NCI-H2107 (cell line): ENCODE data around the gene TRIM41.
"Not testable (repeated sequence)": the region's sequence is repeated elsewhere in the genome, so short reads cannot be mapped to it uniquely, and the experiment has no call there.

Source experiments
- DNase-seq: peaks from one replicate; lab custom pipeline; 2025; lab: John Stamatoyannopoulos, UW

The TRIM41 gene

GRCh38 chr5:181223058-181223728, at the start of gene TRIM41:
Gene TRIM41, plus strand, starts transcription at chr5:181223281. Its CDS starts 719 bp downstream, at chr5:181224000.
- no peak for DNase-seq

DNA sequence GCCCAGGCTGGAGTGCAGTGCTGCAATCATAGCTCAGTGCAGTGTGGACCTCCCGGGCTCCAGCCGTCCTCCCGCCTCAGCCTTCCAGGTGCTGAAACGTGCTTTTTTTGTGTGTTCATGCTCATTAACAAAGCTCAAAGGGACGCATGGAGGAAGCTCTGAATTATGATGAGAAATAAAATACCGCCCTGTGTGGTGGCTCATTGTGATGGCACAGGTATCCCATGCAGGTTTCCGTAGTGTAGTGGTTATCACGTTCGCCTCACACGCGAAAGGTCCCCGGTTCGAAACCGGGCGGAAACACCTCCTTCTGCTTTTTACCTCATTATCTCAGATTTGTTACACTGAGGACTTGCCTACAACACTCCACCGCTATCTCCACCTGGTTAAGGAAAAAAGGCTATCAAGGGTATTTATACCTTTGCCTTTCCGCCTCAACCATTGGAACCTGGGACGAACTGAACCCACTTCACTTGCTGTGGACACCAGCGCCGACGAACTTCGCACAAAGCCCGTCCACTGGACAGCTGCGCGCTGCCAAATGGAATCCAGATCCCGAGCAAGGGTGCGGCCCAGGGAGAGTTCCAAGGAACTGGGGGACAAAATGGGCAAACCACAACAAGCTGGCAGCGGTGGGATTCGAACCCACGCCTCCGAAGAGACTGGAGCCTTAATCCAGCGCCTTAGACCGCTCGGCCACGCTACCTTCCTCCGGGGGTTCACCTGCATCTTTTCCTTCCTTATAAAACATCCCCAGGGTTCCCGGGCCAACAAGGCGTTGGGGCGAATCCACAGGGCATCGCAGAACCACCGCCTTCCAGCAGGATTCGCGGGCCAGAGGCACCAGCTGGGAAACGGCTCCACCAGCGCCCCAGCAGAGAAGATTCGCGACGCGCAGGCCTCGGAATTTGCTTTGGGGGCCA, 49.4 kb upstream of the TRIM41 start:
- DNase-seq: no peak

DNA sequence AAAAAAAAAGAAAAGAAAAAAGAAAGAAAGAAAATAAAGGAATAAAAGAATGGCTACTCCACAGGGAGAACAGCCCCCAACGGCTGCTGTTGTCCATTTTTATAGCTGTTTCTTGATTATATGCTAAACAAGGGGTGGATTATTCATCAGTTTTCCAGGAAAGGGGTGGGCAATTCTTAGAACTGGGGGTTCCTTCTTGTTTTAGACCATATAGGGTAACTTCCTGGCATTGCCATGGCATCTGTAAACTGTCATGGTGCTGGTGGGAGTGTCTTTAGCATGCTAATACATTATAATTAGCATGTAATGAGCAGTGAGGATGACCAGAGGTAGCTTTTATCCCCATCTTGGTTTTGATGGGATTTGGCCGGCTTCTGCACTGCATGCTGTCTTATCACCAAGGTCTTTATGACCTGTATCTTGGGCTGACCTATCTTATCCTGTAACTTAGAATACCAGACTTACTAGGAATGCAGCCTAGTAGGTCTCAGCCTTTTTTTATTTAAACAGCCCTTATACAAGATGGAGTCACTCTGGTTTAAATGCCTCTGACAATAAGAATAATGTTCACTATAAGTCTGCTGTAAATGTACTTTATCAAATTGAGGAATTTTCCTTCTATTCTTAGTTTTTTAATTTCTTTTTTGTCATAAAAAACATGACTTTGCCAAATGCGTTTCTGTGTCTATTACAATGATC, 46.7 kb upstream of the TRIM41 start:
- no peak for DNase-seq

DNA sequence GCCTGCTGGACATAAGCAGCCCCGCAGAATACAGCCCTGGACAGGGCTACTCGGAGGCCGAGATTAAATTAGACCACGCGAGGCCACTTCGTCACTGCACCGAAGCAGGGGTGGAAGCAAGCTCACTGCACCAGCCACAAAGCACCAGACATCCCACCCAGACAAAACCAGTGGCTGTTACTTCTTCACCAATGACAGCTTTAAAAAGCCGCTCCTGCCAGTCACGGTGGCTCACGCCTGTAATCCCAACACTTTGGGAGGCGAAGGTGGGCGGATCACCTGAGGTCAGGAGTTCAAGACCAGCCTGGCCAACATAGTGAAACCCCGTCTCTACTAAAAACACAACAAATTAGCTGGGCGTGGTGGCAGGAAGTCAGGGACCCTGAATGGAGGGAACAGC, 45.5 kb upstream of the TRIM41 start:
- DNase-seq: not testable (repeated sequence)

DNA sequence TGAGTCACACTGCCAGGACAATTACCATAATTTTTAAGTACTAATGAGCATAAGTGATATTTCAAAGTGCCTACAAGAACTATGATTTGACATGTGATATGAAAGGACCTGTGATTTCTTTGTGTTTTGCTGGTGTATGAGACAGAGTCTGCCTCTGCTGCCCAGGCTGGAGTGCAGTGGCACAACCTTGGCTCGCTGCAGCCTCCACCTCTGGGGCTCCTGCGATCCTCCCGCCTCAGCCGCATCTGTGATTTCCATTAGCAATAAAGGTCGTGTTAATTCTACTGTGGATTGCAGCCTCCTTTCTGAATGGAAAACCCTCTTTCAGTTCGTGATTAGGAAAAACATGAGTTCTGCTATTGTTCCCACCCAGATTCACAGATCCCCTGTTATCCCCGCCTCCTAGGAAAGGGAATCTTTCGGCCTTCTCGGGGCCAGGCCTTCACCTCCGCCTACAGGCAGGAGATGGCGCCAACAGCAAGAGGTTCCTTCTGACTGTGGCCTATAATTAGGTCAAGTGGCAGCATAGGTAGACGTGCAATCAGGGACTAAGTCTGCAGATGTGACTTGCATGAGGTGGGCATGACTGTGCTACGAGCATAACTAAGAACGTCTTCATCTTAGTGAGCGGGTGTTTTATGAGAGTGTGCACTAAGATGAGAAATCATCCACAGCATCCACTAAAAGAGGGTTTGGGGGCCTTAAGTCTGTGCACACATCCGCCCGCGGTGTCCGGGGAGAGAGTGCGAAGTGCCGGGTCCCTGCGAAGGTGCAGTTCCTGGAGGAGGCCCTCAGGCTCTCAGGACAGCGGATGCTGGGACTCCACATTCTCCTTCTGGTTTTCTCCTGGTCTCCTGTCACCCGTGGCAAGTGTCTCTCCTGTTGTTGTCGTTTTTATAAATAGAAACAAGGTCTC, 41.2 kb upstream of the TRIM41 start:
- DNase-seq: no peak

DNA sequence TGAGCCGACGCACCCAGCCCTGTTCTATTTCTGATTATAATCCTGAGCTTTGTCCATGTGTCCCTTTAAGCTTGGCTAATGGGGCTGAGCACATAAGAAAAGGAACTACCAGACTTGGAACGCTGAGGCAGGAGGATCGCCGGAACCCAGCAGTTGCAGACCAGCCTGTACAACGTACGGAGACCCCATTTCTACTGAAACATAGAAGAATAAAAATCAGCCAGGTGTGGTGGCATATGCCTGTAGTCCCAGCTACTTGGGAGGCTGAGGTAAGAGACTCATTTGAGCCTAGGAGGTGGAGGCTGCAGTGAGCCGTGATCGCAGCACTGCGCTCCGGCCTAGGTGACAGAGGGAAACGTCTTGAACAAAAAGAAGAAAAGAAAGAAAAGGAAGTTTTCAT, 40.4 kb upstream of the TRIM41 start:
- no peak for DNase-seq

DNA sequence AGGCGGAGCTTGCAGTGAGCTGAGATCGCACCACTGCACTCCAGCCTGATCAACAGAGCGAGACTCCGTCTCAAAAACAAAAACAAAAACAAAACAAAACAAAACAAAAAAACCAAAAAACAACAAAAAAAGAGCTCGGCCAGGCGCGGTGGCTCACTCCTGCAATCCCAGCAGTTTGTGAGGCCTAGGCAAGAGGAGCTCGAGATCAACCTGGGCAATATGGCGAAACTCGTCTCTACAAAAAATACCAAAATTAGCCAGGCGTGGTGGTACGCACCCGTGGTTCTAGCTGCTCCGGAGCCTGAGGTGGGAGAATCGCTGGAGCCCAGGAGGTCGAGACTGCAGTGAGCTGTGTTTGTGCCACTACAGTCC, 38.2 kb upstream of the TRIM41 start:
- DNase-seq: no peak

DNA sequence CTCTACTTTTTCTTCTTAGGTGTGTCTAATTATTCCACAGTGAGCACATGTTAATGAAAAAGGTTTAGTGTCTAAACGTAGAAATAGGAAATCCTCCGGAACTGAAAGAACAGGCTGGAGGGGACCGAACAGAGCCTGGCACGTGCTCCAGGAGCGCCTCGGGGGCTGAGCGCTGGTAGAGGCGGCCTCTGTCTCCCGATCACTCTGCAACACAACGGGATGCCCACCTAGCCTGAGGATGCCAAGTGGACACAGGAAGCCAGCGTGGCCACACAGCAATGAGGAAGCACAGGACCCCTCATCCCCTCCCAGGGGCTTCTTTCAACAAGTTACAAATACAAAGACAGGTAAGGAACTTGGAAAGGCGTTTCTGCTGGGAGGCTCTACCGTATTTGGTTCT, 37.5 kb upstream of the TRIM41 start:
- no peak for DNase-seq

- no peak for DNase-seq
These were observed 37.1 kb upstream of the TRIM41 start for GRCh38 chr5:181186022-181186421.

GRCh38 chr5:181186986-181187499, 36.0 kb upstream of the TRIM41 start:
- no peak for DNase-seq

DNA sequence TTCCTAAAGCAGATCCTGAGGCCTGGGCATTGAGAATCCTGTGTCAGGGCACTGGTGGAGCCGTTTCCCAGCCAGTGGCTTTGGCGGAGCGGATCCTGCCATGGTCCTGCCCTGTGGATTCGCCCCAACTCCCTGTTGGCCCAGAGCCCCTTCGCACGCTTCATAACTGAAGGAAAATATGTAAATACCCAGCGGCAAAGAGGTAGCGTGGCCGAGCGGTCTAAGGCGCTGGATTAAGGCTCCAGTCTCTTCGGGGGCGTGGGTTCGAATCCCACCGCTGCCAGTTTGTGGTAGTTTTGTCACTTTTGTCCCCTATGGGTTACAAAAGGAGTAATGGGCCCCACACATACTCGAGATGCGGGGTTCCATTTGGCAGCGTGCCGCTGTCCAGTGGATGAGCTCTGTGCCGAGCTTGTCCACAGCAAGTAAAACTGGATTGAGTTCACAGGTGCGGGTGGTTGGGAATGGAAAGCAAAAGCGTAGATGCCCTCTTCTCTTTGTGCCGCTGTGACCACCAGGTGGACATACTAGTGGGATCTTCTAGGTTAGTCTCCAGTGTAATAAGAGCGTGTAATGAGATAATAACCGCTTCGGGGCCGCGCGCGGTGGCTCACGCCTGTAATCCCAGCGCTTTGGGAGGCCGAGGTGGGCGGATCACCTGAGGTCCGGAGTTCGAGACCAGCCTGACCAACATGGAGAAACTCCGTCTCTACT, 35.4 kb upstream of the TRIM41 start:
- no peak for DNase-seq

- DNase-seq: no peak
These were observed 34.2 kb upstream of the TRIM41 start for GRCh38 chr5:181188700-181189362.

DNA sequence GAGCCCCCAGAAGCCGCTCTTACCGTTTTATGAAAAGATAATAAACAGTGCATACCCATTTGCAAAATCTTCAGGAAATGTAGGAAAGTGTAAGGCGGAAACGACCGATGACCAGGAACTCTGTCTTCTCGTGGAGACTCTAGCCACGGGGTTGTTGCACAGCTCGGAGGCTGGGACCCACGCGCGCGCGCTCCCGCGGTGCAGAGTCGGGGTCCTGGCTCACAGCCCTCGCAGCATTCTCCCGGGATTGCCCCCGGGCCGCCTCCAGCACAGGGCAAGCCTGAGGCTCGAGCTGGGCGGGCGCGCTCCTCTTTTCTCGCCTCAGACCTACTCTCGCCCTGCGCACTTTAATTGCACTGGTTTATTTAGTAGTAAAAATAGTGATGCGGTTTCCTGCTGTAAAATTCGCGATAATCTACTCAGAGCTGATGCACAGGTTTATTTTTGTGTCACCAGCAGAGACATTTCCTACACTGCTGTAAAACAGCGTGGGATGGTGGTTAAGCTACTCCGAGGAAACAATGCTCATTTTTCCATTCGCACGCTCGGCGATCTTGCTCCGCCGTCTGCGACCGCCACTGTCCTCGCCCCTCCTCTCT, 33.6 kb upstream of the TRIM41 start:
- DNase-seq: no peak

- no peak for DNase-seq
These were observed 32.9 kb upstream of the TRIM41 start for GRCh38 chr5:181189962-181190710.

DNA sequence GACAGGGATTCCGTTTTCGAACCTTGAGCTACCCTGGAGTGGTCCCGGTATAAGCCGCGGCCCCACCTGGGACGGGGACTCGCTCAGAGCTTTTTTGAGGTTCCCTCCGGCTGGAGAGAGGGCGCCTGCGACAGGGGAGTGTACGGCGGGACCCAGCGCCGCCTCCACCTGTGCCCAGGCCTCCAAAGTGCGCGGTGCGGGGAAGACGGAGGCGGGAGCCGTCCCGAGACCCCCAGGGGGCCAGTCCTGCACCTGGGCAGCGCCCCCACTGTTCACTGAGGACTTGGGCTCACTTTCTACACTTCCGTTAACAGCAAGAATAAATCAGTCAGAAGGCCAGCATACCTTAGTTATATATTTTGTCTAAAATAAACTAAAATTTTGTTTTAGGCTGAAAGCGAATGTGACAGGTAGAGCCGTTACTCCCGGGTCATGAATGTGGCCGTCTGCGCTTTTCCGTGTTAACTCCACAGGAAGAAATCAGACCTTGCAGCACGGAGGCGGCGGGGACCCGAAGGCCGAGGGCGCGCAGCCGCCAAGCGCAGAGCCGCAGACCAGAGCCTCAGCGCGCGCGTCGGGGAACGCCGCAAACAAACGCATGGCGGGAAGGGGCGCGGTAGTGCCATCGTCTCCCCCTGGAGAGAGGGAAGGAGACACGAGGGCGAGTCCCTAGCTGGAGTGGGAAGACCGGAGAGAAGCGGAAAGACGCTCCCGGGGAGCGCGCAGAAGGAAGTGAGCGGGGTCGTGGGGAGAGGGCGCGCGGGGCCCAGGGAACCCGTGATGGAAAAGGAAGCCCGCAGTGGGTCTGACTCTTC, 32.2 kb upstream of the TRIM41 start:
- no peak for DNase-seq

GRCh38 chr5:181191526-181192336, 31.4 kb upstream of the TRIM41 start:
- no peak for DNase-seq

- no peak for DNase-seq
These were observed 30.6 kb upstream of the TRIM41 start for GRCh38 chr5:181192337-181193046.
